ENCODE results near the gene CD177.
A peak's percentile ranks its signal among the peaks of the same experiment; 100 is the strongest.
"Not testable (repeated sequence)": the region's sequence is repeated elsewhere in the genome, so short reads cannot be mapped to it uniquely, and the experiment has no call there.

CD177 gene

DNA sequence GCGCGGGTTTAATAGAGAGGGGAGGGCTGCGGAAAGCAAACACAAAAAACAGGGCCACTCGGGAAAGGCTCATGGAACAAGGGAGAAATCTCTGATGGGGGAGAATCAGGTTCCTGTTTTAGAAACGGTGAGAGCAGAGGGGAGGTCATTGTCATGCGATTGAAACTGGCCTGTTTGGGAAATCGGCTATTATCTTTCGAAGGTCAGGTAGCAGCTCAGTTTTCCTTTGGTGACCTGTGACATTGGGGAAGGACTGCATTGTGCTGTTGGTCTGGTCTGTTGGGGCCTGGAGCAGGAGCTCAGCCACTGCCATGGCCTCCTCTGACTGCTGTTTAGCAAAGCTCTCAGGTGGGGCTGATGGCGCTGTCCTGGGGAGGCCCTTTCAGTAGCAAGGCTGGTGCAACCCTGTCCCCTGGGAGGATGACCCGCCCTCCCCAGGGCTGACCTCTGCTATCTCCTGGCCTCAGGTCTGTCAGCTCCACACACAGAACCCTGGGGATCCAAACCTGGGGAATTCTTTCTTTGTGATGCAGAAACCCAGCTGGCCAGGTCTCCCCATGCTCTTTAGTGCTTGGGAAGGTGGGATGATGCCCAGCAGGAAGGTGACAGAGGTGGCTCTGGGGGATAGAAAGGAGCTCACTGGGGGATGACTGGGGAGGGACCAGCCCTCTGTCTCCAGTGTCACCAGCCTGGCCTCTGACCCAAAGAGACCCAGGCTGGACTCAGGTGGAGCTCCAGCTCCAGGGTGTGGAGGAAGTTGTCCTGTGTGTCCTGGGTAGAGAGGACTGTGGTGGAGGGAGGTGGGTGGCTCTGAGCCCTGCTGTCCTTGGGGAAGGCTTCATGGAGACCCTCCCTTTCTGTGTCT, 21.2 kb upstream of the CD177 start:
- DNase-seq = no peak

GRCh38 chr19:43336508-43336907, 17.0 kb upstream of the CD177 start:
- DNase-seq = not testable (repeated sequence)

DNA sequence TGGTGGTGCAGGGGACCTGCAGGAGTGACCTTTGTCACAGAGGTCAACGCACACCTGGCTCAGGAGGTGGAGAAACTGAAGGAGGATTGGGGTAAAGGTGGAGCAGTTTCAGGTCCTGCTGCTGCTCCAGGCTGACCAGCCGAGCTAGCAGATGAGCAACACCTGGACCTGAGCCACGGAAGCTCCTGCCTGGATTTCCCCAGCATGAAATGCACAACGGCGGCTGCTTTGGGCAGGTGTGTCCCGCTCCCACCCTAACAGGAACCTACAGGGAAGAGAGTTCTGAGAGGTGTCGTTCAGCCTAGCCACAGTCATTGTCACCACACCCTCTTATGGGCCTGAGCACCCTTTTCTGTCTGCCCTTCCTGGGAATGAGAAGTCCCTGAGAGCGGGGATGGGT, 15.7 kb upstream of the CD177 start:
- no peak for DNase-seq

DNA sequence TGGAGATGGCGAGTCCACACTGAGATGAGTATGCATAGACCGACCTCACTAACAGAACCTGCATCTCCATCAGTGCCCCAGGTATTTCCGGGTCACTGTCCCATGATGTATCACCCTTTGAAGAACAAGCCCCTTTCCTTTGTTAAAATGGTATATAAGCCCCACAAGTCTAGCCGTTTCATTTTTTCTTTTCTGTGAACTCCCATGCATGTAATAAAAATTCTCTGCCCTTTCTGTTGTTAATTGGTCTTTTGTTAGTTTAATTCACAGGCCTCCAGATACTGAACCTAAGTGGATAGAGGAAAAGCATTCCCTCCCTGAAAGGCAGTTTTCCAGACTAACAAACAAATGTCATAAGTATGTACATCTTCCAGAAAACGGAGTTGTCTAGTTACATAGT, 15.0 kb upstream of the CD177 start:
- DNase-seq = no peak

DNA sequence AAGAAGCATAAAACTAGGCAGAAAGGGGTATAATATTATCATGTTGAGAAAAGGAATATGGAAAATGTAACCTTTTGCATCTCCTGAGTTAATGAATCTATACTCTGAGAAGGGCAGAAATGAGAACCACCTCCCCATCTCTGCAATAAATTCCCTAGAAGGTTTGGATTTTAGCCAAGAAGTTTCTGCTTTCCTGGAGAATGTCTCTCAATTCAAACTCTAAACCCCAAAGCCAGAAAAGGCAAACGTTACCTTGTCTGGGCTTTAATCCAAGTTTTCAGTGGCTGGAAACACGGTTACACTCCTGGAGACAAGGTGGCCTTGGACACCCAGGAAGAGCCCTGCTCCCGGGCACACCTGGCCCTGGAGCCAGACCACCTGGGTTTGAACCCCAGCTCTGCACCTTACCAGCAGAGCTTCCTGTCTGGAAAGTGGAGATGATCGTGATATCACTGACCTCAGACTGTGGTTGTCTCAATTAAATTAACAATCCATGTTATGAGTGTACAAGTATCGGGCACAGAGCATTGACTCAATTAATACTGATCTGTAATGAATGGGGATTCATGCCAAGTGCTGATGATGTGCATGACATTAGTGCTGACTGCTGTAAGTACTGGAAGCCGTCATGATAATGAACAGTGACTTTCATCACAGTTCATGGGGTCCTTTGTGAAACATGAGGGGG, 14.1 kb upstream of the CD177 start:
- DNase-seq = not testable (repeated sequence)

GRCh38 chr19:43340101-43340500, 13.4 kb upstream of the CD177 start:
- DNase-seq = not testable (repeated sequence)

DNA sequence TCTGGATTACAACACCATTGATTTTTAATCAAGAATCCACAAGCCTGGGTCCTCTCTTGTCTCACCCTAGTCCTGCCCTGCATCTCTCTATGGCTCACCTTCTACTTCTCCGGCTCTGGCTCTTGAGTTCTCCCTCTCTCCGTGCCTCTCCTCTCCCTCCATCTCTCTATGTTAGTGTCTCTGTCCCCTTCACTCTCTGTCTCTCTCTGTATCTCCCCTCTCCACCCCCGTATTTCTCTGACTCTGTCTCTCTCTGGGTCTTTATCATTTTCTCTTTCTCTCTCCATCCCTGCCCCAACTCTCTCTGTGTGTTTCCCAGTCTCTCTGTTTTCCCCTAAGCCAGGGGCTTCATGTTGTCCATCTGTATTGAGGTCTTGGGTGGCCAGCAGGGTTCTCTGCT, 12.4 kb upstream of the CD177 start:
- DNase-seq = not testable (repeated sequence)

GRCh38 chr19:43342104-43342503, 11.4 kb upstream of the CD177 start:
- DNase-seq = peak; percentile 75

DNA sequence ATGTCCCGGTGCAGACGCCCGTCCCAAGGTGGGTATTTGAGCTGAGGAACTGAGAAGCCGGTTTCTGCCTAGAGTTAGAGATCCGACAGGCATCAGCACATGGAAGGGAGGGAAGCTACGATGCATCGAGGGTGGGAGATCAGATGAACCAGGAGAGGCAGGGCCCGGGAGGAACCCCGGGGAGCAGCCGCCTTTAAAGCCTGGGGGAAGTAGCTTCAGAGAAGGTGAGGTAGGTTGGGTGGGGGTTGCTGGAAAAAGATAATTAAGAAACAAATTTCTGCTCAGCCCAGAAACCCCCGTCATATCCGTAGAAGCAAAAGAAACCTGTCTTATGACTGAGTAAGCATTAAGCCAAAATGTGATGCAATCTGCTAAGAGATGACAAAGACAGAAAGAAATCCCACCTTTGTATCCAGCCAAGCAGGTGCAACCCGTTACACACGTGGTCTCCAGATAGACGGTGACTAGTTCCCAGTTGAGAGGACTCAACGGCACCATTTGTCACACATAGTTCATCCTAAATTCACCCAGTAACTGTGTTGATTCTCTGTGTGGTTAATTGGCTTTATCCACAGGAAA, 9.1 kb upstream of the CD177 start:
- DNase-seq = not testable (repeated sequence)

DNA sequence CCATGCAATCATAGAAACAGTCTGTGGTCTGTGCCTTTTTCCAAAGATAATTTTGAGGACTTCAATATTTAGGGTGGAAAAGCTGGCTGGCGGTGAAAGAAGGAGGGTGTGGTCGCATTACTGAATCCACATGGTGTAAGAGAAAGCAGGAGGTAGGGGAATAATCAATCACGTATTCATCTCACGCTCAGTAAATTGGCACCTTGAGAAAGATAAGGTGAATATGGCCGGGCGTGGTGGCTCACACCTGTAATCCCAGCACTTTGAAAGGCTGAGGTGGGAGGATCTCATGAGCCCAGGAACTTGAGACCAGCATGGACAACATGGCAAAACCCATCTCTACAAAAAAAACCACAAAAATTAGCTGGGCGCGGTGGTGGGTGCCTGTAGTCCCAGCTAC, 3.7 kb upstream of the CD177 start:
- not testable (repeated sequence) for DNase-seq

- DNase-seq = no peak
These were observed 1.3 kb upstream of the CD177 start for GRCh38 chr19:43351998-43352746.

DNA sequence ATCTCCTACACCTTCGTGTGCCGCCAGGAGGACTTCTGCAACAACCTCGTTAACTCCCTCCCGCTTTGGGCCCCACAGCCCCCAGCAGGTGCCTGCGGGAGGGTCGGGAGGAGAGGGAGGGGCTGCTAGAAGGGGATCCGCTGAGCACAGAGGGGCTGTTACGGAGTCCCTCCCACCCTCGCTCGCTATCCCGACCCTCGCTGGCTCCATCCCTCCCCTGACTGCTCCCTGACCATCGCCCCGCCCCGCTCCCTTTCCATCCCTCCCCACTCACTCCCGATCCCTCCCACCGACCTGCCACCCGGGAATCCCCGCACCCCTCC, 780 bp downstream of the CD177 start:
- no peak for DNase-seq

DNA sequence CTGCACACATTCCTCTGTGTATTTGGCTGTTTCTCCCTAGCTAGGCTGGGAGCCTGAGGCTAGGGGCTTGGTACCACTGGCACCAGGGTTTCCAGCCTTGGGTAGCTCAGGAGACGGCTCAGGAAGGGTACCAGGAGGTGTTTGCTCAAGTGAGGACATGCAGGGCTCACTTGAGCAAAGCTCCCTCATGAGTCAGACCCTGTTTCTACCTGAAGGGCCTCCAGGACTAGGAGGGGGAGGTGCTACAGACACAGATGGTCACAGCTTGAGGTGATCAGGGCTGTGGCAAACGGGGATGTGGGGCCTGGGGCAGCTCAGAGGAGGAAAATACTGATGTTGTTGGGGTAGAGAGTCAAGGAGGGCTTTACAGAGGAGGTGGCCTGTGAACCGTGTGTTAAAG, 3.3 kb downstream of the CD177 start:
- not testable (repeated sequence) for DNase-seq

DNA sequence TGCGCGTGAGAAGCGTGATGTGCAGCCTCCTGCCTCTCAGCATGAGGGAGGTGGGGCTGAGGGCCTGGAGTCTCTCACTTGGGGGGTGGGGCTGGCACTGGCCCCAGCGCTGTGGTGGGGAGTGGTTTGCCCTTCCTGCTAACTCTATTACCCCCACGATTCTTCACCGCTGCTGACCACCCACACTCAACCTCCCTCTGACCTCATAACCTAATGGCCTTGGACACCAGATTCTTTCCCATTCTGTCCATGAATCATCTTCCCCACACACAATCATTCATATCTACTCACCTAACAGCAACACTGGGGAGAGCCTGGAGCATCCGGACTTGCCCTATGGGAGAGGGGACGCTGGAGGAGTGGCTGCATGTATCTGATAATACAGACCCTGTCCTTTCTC, 8.7 kb downstream of the CD177 start:
- DNase-seq = no peak

- DNase-seq = no peak
These were observed 9.3 kb downstream of the CD177 start for GRCh38 chr19:43362745-43363144.

DNA sequence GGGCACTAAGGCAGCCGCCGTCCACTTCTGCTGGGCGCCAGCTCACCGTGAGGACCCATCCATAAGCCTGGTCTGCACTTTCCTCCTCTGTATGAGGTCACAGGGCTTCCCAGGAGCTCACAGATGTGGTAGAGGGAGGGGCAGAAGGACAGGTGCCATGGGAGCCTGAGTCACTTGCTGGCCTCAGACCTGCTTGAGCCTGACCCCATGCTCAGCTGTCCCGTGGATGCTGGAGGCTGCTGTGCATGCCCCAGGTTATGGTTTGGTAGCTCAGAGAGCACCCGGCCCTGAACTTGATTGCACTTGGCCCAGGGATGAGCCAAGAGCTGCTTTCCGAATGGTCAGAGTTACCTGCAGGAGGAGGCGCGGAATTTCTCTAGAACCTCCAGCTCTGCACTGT, 12.2 kb downstream of the CD177 start:
- not testable (repeated sequence) for DNase-seq

DNA sequence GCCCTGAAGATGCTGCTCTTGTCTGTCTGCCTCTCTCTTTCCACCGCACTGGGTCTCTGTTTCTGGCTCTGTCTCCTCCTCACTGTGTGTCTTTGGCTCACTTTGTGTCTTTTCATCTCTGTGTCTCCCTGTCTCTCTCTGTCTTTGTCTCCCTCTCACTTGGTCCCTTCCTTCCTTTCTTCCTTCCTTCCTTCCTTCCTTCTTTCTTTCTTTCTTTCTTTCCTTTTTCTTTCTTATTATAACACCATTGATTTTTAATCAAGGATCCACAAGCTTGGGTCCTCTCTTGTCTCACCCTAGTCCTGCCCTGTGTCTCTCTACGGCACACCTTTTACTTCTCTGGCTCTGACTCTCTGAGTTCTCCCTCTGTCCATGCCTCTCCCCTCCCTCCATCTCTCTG, 14.3 kb downstream of the CD177 start:
- DNase-seq = no peak

GRCh38 chr19:43368897-43369296, 15.4 kb downstream of the CD177 start:
- not testable (repeated sequence) for DNase-seq

DNA sequence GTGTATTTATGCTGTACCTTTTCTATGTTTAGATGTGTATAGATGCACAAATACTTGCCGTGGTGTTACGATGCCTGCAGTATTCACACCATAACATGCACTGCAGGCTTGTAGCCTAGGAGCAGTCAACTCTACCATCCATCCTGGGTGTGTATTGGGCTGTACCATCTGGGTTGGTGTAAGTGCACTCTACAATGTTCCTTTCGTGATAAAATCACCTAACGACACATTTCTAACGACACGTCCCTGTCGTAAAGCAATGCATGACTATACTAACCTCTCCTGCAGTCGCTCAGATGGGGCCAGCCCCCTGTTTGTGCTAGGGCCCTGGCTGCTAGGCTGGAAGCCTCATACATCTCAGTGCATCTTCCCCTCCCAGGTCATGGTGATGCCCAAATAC, 18.4 kb downstream of the CD177 start:
- no peak for DNase-seq

GRCh38 chr19:43372462-43372861, 19.0 kb downstream of the CD177 start:
- no peak for DNase-seq

DNA sequence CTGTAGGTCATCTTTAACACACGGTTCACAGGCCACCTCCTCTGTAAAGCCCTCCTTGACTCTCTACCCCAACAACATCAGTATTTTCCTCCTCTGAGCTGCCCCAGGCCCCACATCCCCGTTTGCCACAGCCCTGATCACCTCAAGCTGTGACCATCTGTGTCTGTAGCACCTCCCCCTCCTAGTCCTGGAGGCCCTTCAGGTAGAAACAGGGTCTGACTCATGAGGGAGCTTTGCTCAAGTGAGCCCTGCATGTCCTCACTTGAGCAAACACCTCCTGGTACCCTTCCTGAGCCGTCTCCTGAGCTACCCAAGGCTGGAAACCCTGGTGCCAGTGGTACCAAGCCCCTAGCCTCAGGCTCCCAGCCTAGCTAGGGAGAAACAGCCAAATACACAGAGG, 24.1 kb downstream of the CD177 start:
- DNase-seq = not testable (repeated sequence)

DNA sequence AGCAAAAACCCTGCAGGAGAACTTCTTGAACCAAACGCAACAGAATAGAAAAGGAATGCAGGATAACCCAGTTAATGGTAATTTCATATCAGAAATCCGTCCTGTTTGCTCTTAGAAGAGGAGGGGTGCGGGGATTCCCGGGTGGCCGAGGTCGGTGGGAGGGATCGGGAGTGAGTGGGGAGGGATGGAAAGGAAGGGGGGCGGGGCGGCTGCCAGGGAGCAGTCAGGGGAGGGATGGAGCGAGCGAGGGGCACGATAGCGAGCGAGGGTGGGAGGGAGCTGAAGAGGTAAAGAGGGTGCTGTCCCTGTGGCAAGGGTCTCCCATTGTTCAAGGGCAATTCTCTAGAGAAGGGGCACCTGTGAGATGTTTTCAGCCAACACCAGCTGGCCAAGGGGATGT, 26.5 kb downstream of the CD177 start:
- DNase-seq = no peak

GRCh38 chr19:43380771-43381386, 27.4 kb downstream of the CD177 start:
- DNase-seq = no peak

Measured in DMS79 (cell line).